ENCODE results near the gene NAV2.

Gene NAV2

DNA sequence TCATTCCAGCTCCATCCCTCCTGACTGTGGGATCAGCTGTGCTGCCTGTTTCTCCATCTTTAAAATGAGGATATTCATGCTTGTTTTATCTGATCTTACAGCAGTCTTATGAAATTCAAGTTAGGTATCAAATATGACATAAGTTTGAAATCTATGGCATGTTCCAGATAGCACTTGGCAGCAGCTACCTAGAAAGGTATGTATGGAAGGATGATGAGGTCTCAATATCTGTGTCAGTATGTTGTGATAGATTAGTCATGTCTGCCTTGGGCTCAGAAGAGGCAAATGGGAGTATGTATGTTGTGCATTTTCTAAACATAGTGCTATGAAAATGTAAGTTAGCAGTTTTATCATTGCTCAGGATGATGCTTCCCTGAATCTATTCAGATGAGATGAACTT is 122.1 kb downstream of the NAV2 start:
- Histone ChIP-seq H3K27ac (no peak overlapping the region), H3K36me3 (peaks cover 29 to 43% (median 40%) of the 10 kb centered on the region in 3 donors), H3K4me1 (peaks cover 0 to 54% (median 2%) of the 10 kb centered on the region in 4 donors), H3K4me3 (no peak overlapping the region), H3K9me3 (no peaks in the 10 kb centered on the region), H3K27me3 (no peaks in the 10 kb centered on the region)
- no peak for DNase-seq
- TF ChIP-seq, protein P1, sequence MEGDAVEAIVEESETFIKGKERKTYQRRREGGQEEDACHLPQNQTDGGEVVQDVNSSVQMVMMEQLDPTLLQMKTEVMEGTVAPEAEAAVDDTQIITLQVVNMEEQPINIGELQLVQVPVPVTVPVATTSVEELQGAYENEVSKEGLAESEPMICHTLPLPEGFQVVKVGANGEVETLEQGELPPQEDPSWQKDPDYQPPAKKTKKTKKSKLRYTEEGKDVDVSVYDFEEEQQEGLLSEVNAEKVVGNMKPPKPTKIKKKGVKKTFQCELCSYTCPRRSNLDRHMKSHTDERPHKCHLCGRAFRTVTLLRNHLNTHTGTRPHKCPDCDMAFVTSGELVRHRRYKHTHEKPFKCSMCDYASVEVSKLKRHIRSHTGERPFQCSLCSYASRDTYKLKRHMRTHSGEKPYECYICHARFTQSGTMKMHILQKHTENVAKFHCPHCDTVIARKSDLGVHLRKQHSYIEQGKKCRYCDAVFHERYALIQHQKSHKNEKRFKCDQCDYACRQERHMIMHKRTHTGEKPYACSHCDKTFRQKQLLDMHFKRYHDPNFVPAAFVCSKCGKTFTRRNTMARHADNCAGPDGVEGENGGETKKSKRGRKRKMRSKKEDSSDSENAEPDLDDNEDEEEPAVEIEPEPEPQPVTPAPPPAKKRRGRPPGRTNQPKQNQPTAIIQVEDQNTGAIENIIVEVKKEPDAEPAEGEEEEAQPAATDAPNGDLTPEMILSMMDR (IDR thresholded peaks at IDR 0.05) = no peak
- intact Hi-C loops (cut with DNase I; ENCODE audit: low total_unique reads) = no loop called here

DNA sequence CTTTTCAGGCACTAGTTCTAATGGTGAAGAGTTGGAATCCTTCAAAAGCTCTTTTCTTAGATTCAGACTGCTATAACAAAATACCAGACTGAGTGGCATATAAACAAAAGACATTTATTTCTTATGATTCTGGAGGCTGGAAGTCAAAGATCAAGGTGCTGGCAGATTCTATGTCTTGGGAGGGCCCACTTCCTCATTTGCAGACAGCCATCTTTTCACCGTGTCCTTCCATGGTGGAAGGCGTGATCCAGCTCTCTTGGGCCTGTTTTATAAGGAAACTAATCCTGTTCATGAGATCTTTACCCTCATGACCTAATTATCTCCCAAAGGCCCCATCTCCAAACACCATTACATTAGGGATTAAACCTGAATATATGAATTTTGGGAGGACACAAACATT is 124.0 kb downstream of the NAV2 start:
- no peak overlapping the region for H3K4me3 ChIP-seq
- TF ChIP-seq, protein P1 (IDR thresholded peaks at IDR 0.05) = no peak
- H3K9me3 ChIP-seq = no peaks in the 10 kb centered on the region
- peaks cover 0 to 53% (median 2%) of the 10 kb centered on the region in 4 donors for H3K4me1 ChIP-seq
- H3K27ac ChIP-seq = no peak overlapping the region
- H3K27me3 ChIP-seq = no peaks in the 10 kb centered on the region
- no peak for DNase-seq
- peaks cover 29 to 43% (median 40%) of the 10 kb centered on the region in 3 donors for H3K36me3 ChIP-seq
- intact Hi-C loops (cut with DNase I; ENCODE audit: low total_unique reads) = no loop called here

DNA sequence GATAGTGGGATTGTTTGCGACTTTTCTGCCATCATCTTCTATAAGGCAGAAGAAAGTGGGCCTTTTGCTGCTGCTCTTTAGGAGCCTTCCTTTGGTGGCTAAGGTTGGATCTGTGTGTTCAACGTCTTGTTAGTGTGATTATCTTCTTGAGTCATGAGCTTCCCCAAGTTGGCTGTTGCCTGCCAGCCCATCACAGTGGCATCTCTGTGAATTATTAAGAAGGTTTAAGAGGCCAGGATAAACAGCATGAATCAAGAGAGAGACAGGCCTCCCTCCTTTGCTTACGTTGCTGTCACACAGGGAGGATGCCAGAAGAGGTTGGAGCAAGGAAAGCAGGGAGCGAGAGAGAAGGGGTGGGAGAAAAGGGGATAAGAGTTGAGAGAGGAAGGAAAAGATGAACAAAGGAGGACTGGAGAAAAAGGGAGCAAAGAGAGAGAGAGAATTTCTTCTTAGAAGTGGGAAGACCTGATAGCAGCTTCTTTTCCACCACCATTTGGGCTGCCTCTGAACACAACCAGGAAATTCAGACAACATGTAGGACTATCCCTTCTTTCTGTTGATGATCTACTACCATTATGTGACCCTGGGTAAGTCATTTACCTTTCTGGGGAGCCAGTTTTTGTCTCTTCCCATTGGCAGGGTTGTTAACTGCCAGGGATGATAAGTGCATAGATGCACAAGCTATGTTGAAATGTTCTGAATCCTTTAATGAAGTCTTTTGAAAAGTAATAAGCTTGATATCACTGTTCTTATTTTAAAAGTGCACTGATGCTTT is 126.5 kb downstream of the NAV2 start:
- no peak overlapping the region for H3K4me3 ChIP-seq
- intact Hi-C loops (cut with DNase I; ENCODE audit: low total_unique reads) = no loop called here
- H3K4me1 ChIP-seq = peaks cover 0 to 55% (median 7%) of the 10 kb centered on the region in 4 donors

DNA sequence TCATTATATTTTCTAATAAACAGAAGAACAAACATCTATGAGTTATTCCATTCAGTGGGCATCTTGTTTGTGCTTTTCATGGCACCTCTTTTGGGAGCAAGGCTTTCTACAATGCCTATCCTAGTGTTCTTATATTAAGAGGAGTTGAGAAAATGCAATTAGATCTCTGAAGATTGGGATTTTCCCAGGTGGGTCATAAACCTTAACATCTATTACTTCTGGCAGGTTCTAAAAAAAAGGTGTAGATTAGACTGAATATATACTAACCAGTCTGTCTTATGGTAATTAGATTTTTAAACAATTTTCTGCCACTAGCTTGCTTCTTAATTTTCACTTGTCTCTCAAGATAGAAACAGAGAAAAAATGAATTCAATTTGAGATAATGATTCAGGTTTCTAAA is 128.3 kb downstream of the NAV2 start:
- TF ChIP-seq, protein P1 (IDR thresholded peaks at IDR 0.05) = no peak
- no peak overlapping the region for H3K27ac ChIP-seq
- no peak overlapping the region for H3K4me3 ChIP-seq
- H3K4me1 ChIP-seq = peaks cover 0 to 65% (median 7%) of the 10 kb centered on the region in 4 donors
- H3K27me3 ChIP-seq = no peaks in the 10 kb centered on the region
- no peaks in the 10 kb centered on the region for H3K9me3 ChIP-seq
- H3K36me3 ChIP-seq = peaks cover 1 to 19% (median 12%) of the 10 kb centered on the region in 3 donors
- no peak for DNase-seq
- intact Hi-C loops (cut with DNase I; ENCODE audit: low total_unique reads) = no loop called here

More for the DNA sequence above, 126.5 kb downstream of the NAV2 start:
- TF ChIP-seq, protein P1 (IDR thresholded peaks at IDR 0.05) = no peak
- no peaks in the 10 kb centered on the region for H3K27me3 ChIP-seq
- H3K9me3 ChIP-seq = no peaks in the 10 kb centered on the region
- peaks cover 14 to 26% (median 24%) of the 10 kb centered on the region in 3 donors for H3K36me3 ChIP-seq
- DNase-seq = no peak
- H3K27ac ChIP-seq = no peak overlapping the region

DNA sequence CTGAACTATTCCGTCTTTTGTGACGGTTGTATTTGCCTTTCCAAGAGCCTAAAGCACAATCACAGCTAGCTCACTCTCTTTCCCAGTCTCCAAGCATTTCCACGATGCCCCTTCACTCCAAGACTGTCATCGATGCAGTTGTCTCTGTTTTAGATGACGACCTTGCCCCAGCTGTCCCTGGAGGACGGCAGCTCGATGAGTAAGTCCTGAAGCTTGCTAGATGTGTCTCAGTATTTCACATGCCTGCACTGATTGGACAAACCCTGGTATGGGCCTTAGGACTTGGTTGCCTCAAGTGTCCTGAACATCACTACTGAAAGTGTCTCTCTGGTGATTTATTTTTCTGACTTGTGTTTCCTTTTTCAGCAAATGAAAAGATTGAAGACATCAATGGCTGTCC is 129.9 kb downstream of the NAV2 start:
- no peaks in the 10 kb centered on the region for H3K27me3 ChIP-seq
- H3K4me1 ChIP-seq = peaks cover 0 to 76% (median 18%) of the 10 kb centered on the region in 4 donors
- TF ChIP-seq, protein P1 (IDR thresholded peaks at IDR 0.05) = no peak
- no peak overlapping the region for H3K4me3 ChIP-seq
- DNase-seq = no peak
- H3K27ac ChIP-seq = no peak overlapping the region
- no peaks in the 10 kb centered on the region for H3K9me3 ChIP-seq
- intact Hi-C loops (cut with DNase I; ENCODE audit: low total_unique reads) = no loop called here
- H3K36me3 ChIP-seq = peaks cover 0 to 17% (median 12%) of the 10 kb centered on the region in 3 donors
